IMR-90 (cell line): ENCODE results near the gene LYSMD4. TPM values are rescaled to one million over a fixed set of nuclear protein-coding genes. Genes with fewer than 3 reads are reported as not detected.

Experiments used
- ATAC-seq: fragments of 200-7000 bp; cut with Tn5 transposase; 2 replicates; pipeline ENCODE4 v1.9.1; 2020; ENCODE audit warnings: low read depth, mild to moderate bottlenecking, moderate library complexity
- BruUV-seq: library from RNA; stranded (reverse); fragments of 400-500 nt; replicated peaks from 2 replicates; lab custom pipeline; 2021; lab: Mats Ljungman, UMichigan
- CTCF ChIA-PET: fragments of 300-600 bp; formaldehyde crosslinking; extraction: SDS; loops from one replicate; lab custom pipeline; 2021; ENCODE audit warnings: antibody characterized with exemption; lab: Yijun Ruan, JAX
- POLR2A ChIA-PET: fragments of 300-600 bp; sonication (Branson Sonifier 250); formaldehyde crosslinking; loops from one replicate; lab custom pipeline; 2022; ENCODE audit warnings: antibody characterized with exemption; ENCODE audit not compliant: unreplicated experiment; lab: Charles Lee
- DNase-seq: peaks from one replicate; pipeline ENCODE4 v3.0.0; 2013
- H2AFZ ChIP-seq: replicated peaks from 2 replicates; pipeline ENCODE3; 2013; ENCODE audit warnings: low read length, mild to moderate bottlenecking; ENCODE audit not compliant: poor library complexity
- H2AK5ac ChIP-seq: 2 replicates; pipeline ENCODE4 v1.6.1; 2013; ENCODE audit warnings: low read depth, low read length, inconsistent platforms
- H2AK9ac ChIP-seq: replicated peaks from 2 replicates; pipeline ENCODE3; 2013; ENCODE audit warnings: mild to moderate bottlenecking, low read depth, low read length, moderate library complexity; ENCODE audit not compliant: poor library complexity
- H2BK120ac ChIP-seq: 2 replicates; pipeline ENCODE4 v1.6.1; 2013; ENCODE audit warnings: low read depth, low read length, inconsistent platforms
- H2BK15ac ChIP-seq: 3 replicates; pipeline ENCODE4 v1.6.1; 2013; ENCODE audit warnings: low read depth, low read length, inconsistent platforms
- H2BK20ac ChIP-seq: 2 replicates; pipeline ENCODE4 v1.6.1; 2013; ENCODE audit warnings: low read depth, mild to moderate bottlenecking, inconsistent platforms, low read length, moderate library complexity
- H2BK5ac ChIP-seq: 2 replicates; pipeline ENCODE4 v1.6.1; 2013; ENCODE audit warnings: mild to moderate bottlenecking, low read depth, low read length, inconsistent platforms; ENCODE audit not compliant: poor library complexity, severe bottlenecking
- H3K14ac ChIP-seq: replicated peaks from 2 replicates; pipeline ENCODE4 v1.6.1; 2013; ENCODE audit warnings: low read depth, low read length, inconsistent platforms
- H3K18ac ChIP-seq: 2 replicates; pipeline ENCODE4 v1.6.1; 2013; ENCODE audit warnings: low read depth, low read length, control low read depth
- H3K23ac ChIP-seq: 2 replicates; pipeline ENCODE4 v1.6.1; 2013; ENCODE audit warnings: low read depth, low read length, inconsistent platforms
- H3K27ac ChIP-seq: 2 replicates; pipeline ENCODE4 v1.5.1; 2013; ENCODE audit warnings: mild to moderate bottlenecking, control low read depth, low read length; ENCODE audit not compliant: insufficient read depth
- H3K27me3 ChIP-seq: 2 replicates; pipeline ENCODE4 v1.6.1; 2013; ENCODE audit warnings: low read length; ENCODE audit not compliant: control insufficient read depth, insufficient read depth
- H3K36me3 ChIP-seq: 2 replicates; pipeline ENCODE4 v1.6.1; 2013; ENCODE audit warnings: low read length, mixed read lengths; ENCODE audit not compliant: control insufficient read depth, insufficient read depth
- H3K4ac ChIP-seq: 2 replicates; pipeline ENCODE4 v1.6.1; 2013; ENCODE audit warnings: low read depth, low read length, inconsistent platforms
- H3K4me1 ChIP-seq: 2 replicates; pipeline ENCODE4 v1.6.1; 2013; ENCODE audit warnings: low read length, mixed read lengths; ENCODE audit not compliant: control insufficient read depth, insufficient read depth
- H3K4me2 ChIP-seq: 2 replicates; pipeline ENCODE4 v1.6.1; 2013; ENCODE audit warnings: low read depth, mild to moderate bottlenecking, control low read depth, low read length, moderate library complexity
- H3K4me3 ChIP-seq: 2 replicates; pipeline ENCODE4 v1.5.1; 2013; ENCODE audit warnings: low read depth, mild to moderate bottlenecking, control low read depth, low read length, moderate library complexity; ENCODE audit not compliant: insufficient read depth
- H3K56ac ChIP-seq: 2 replicates; pipeline ENCODE4 v1.6.1; 2013; ENCODE audit warnings: low read length, inconsistent platforms; ENCODE audit not compliant: insufficient read depth; ENCODE audit errors: extremely low read depth
- H3K79me1 ChIP-seq, 2 experiments: 2 replicates each; pipeline ENCODE4 v1.6.1; 2013; ENCODE audit warnings: low read length in 2 of 2, inconsistent platforms in 1 of 2, low read depth in 1 of 2
- H3K9ac ChIP-seq: 2 replicates; pipeline ENCODE4 v1.6.1; 2013; ENCODE audit warnings: low read depth, low read length, control low read depth
- H3K9me1 ChIP-seq: 2 replicates; pipeline ENCODE4 v1.6.1; 2013; ENCODE audit warnings: low read length, inconsistent platforms; ENCODE audit not compliant: insufficient read depth
- H3K9me3 ChIP-seq: 2 replicates; pipeline ENCODE4 v1.6.1; 2013; ENCODE audit warnings: low read length; ENCODE audit not compliant: control insufficient read depth, insufficient read depth
- H4K20me1 ChIP-seq: 2 replicates; pipeline ENCODE4 v1.6.1; 2013; ENCODE audit warnings: low read length, inconsistent platforms; ENCODE audit not compliant: insufficient read depth
- H4K5ac ChIP-seq: 2 replicates; pipeline ENCODE4 v1.6.1; 2013; ENCODE audit warnings: mild to moderate bottlenecking, low read depth, low read length, control low read depth
- H4K8ac ChIP-seq, 2 experiments: 2 replicates each; pipeline ENCODE4 v1.6.1; 2013; ENCODE audit warnings: low read depth in 2 of 2, low read length in 2 of 2, control low read depth in 1 of 2, inconsistent platforms in 1 of 2
- H4K91ac ChIP-seq: 2 replicates; pipeline ENCODE4 v1.6.1; 2013; ENCODE audit warnings: low read depth, low read length, inconsistent platforms; ENCODE audit not compliant: insufficient read depth
- CHD1 ChIP-seq: IDR thresholded peaks from 2 replicates; pipeline ENCODE4 v1.6.1; 2012; ENCODE audit warnings: low read depth, low read length, improper control_type of control experiment
- ELK1 ChIP-seq: fragments of 150-350 bp; IDR thresholded peaks from 2 replicates; pipeline ENCODE4 v1.6.1; 2016; ENCODE audit warnings: low read depth, mild to moderate bottlenecking, low read length, moderate library complexity, borderline replicate concordance
- NFE2L2 ChIP-seq: fragments of 150-350 bp; IDR thresholded peaks from 2 replicates; pipeline ENCODE4 v1.6.1; 2016; ENCODE audit warnings: low read depth, mild to moderate bottlenecking, low read length
- RAD21 ChIP-seq: IDR thresholded peaks from 2 replicates; pipeline ENCODE4 v1.6.1; 2012; ENCODE audit warnings: low read length, improper control_type of control experiment
- WGBS, 2 experiments: methylation state at CpG; one replicate each; pipeline versions ENCODE4 v1.1.5 to v1.1.7; 2013; ENCODE audit warnings: missing lambda C conversion rate in 2 of 2; ENCODE audit not compliant: insufficient read length in 1 of 2; ENCODE audit errors: extremely low coverage in 2 of 2; 5-methylcytosine and 5-hydroxymethylcytosine counted together
- dilution Hi-C: fragments of 300-500 bp; cut with HindIII; formaldehyde crosslinking; loops from one replicate; pipeline ENCODE4 v1.14.3; 2018; ENCODE audit warnings: low sequenced_read_pairs; ENCODE audit not compliant: unreplicated experiment
- in situ Hi-C: fragments of 300-500 bp; cut with MboI; formaldehyde crosslinking; loops from 3 replicates; pipeline ENCODE4 v1.14.3; 2019; ENCODE audit warnings: low sequenced_read_pairs, inconsistent platforms, mixed read lengths
- intact Hi-C: fragments of 100-400 bp; cut with micrococcal nuclease; formaldehyde crosslinking; loops from 2 replicates; pipeline ENCODE4 v1.10.0; 2022
- polyA plus RNA-seq, 3 experiments: library from polyadenylated mRNA; depleted of rRNA; stranded (reverse); fragments of >200 nt; gene quantifications; 2 replicates each; pipeline ENCODE4 v1.2.3, GENCODE V29; 2012; ENCODE audit warnings: low replicate concordance in 1 of 3
- total RNA-seq: library from RNA; depleted of rRNA; stranded (reverse); fragments of >200 nt; gene quantifications from 2 replicates; pipeline ENCODE4 v1.2.3, GENCODE V29; 2012

LYSMD4 gene
- total and polyA plus RNA-seq, 2 of the 4 experiments (the other 2 are of a cell fraction): 4.5 to 5.0 TPM

DNA sequence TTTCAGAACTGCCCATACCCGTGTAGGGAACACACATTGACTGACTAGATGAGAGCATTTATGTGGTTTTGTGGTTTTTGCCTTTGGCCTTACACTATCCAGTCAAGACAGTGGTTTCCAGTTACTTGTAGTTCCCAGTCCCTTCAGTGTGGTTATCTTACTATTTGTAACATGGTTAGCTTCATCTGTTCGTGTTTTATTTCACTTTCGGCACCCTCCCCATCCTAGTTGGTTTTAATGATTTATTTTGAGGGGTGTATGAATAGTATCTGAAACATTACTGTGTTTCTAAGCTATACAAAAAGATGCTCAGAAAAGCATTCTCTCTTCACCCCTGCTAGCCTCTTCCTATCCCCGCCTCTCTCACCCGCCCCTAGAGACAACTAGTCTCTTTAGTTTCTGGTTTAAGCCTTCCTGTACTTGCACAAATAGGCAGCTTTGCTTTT is 14.1 kb downstream of the LYSMD4 start:
- H4K8ac ChIP-seq: no peak overlapping the region
- no peaks in the 10 kb centered on the region; the same call in none of the 2 replicates for H3K4me1 ChIP-seq
- no peaks in the 10 kb centered on the region; a peak in 1 of 4 replicates for H3K79me1 ChIP-seq
- no peak overlapping the region for H3K27ac ChIP-seq
- peaks cover 8% of the 10 kb centered on the region for H3K36me3 ChIP-seq
- no peak overlapping the region for H2BK120ac ChIP-seq
- H3K14ac ChIP-seq: no peak overlapping the region
- POLR2A ChIA-PET: no interaction called here
- DNase-seq (peak; percentile 87), ATAC-seq (peak; percentile 76)
- no peak overlapping the region for H2AK5ac ChIP-seq
- no peaks in the 10 kb centered on the region; the same call in 1 of the 2 replicates for H4K20me1 ChIP-seq
- H3K4me2 ChIP-seq: no peak overlapping the region; the same call in 1 of the 2 replicates
- in situ Hi-C loops: no loop called here
- H3K56ac ChIP-seq: no peak overlapping the region
- no peak for TF ChIP-seq ELK1
- TF ChIP-seq CHD1: no peak
- TF ChIP-seq RAD21: no peak
- no peak for TF ChIP-seq NFE2L2
- H3K9me3 ChIP-seq: no peaks in the 10 kb centered on the region
- H4K5ac ChIP-seq: no peak overlapping the region
- dilution Hi-C loops: no loop called here
- no peak overlapping the region for H2AFZ ChIP-seq
- H4K91ac ChIP-seq: no peak overlapping the region
- H3K4me3 ChIP-seq: no peak overlapping the region
- intact Hi-C loops: no loop called here
- no peak overlapping the region for H3K4ac ChIP-seq
- H2BK20ac ChIP-seq: no peak overlapping the region
- no CpG with 5 or more reads among the region's 5 CpGs for WGBS, 2 experiments
- H3K9me1 ChIP-seq: peaks cover 2% of the 10 kb centered on the region; the same call in 1 of the 2 replicates
- CTCF ChIA-PET: interaction anchor here (0.5 to 0.8 kb wide), 2 partner anchors 15 to 959 kb away, joined by 3 to 6 read pairs; no protein-coding TSS in a partner anchor
- BruUV-seq: no TSS peak
- no peaks in the 10 kb centered on the region for H3K27me3 ChIP-seq
- no peak overlapping the region for H3K9ac ChIP-seq
- no peak overlapping the region for H2BK5ac ChIP-seq
- H3K18ac ChIP-seq: no peak overlapping the region
- no peak overlapping the region for H2BK15ac ChIP-seq
- H3K23ac ChIP-seq: no peak overlapping the region
- no peak overlapping the region for H2AK9ac ChIP-seq
